ENCODE results near the gene VEPH1. TPM values are rescaled to one million over a fixed set of nuclear protein-coding genes. Genes with fewer than 3 reads are reported as not detected.

Gene VEPH1
- total RNA-seq, 2 donors from 2014 or later, result 0.42 to 0.56 TPM

Other genes with a start within 250 kb of the VEPH1 start
- 10 to 100 TPM in 1 of 2 donors, 1 to 10 TPM in 1; 1.3 to 51.1 TPM for gene PTX3, start 66.6 kb downstream of the VEPH1 start, total RNA-seq